Left ventricle myocardium inferior (tissue), 1 donor: ENCODE results near the gene SPNS2. TPM values are rescaled to one million over a fixed set of nuclear protein-coding genes. Genes with fewer than 3 reads are reported as not detected.

ENCODE experiments used
- DNase-seq: peaks from one replicate; pipeline ENCODE4 v3.0.0-alpha.2; 2020
- H3K27ac ChIP-seq: fragments of 200-600 bp; replicated peaks from 2 replicates; pipeline ENCODE4 v1.8.0; 2021
- H3K27me3 ChIP-seq: fragments of 200-600 bp; 2 replicates; pipeline ENCODE4 v1.8.0; 2021; ENCODE audit warnings: low read depth
- H3K36me3 ChIP-seq: fragments of 200-600 bp; 2 replicates; pipeline ENCODE4 v1.8.0; 2021
- H3K4me1 ChIP-seq: fragments of 200-600 bp; 2 replicates; pipeline ENCODE4 v1.8.0; 2021
- H3K4me3 ChIP-seq: fragments of 200-600 bp; 2 replicates; pipeline ENCODE4 v1.8.0; 2021; ENCODE audit warnings: mild to moderate bottlenecking, moderate library complexity
- H3K9me3 ChIP-seq: fragments of 200-600 bp; replicated peaks from 2 replicates; pipeline ENCODE4 v1.8.0; 2021
- intact Hi-C: fragments of 100-400 bp; cut with micrococcal nuclease; formaldehyde crosslinking; loops from one replicate; pipeline ENCODE4 v1.11.0; 2022
- total RNA-seq: library from RNA; stranded (reverse); fragmentation: NEBNext Ultra II Directional; extraction: Animal tissue kit (Norgen Biotek cat#: 25700); gene quantifications from one replicate; pipeline ENCODE4 v1.2.1, GENCODE V29; 2021
- TF ChIP-seq, protein P1 (sequence below): fragments of 200-600 bp; IDR thresholded peaks from 2 replicates; pipeline ENCODE4 v1.8.0; 2021; ENCODE audit warnings: antibody characterized with exemption, mild to moderate bottlenecking, borderline replicate concordance
- donor health status: DM: no; HTN: yes; CAD: no; lungs with severe emphysema.

Gene SPNS2
- total RNA-seq, 1 donor from 2014 or later = 11.2 TPM

DNA sequence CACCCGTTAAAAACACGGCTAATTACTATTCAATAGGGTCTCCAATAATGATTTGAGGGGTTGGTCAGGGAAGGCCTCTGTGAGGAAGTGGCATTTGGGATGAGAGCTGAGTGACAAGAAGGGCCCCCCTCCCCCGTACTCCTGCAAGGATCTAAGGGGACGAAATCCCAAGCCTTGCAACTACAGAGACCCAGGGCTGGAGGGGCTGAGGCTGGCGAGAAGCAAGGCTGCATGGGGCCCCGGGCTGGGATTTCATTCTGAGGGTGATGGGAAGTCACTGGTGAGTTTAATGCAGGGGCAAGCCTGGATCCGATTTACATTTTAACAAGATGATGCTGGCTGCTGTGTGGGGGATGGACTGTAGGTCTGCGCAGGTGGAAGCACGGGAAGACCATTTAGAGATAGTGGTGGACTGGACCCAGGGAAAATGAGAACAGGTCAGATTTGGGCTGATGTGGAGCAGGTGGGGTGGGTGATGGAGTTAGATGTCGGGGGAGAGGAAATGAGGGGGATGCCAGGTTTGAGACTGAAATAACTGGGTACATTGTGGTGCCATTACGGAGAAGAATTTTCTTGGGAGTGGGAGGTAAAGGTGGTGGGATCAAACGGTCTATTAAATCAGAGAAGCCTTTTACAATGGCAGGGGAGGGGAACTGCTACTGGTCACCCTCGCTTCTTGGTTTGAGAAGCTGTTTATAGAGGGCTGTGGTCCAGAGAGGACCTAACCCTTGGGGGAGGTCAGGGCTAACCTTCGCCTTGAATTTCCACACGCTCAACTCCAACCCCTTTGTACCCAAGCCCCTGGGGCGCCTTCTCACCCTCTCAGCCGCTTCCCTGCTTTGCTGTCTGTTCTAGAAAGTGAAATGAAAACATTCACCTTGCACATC is 57.4 kb downstream of the SPNS2 start:
- H3K27ac ChIP-seq = peak overlapping the region; percentile 93
- intact Hi-C loops = no loop called here

DNA sequence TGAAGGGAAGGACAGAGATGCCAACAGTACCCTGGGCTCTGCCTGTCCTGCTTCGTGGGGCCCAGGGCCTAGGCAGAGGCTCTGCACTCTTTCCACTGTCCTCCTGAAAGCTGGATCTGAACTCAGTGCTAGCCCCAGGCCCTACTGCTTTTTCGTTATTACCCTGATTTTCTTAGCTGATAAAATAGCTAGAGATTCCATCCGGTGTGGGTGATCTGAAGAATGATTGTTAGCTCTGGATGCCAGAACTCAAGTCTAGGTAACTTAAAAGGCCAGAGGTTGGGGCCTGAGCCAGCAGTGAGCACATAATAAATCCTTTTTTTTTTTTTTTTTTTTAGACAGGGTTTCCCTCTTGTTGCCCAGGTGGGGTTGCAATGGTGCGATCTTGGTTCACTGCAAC is 58.3 kb downstream of the SPNS2 start:
- Histone ChIP-seq H3K4me1 (peaks cover 33% of the 10 kb centered on the region), H3K27ac (no peak overlapping the region), H3K9me3 (no peaks in the 10 kb centered on the region), H3K4me3 (no peak overlapping the region), H3K36me3 (peaks cover 18% of the 10 kb centered on the region), H3K27me3 (no peaks in the 10 kb centered on the region)
- TF ChIP-seq, protein P1, sequence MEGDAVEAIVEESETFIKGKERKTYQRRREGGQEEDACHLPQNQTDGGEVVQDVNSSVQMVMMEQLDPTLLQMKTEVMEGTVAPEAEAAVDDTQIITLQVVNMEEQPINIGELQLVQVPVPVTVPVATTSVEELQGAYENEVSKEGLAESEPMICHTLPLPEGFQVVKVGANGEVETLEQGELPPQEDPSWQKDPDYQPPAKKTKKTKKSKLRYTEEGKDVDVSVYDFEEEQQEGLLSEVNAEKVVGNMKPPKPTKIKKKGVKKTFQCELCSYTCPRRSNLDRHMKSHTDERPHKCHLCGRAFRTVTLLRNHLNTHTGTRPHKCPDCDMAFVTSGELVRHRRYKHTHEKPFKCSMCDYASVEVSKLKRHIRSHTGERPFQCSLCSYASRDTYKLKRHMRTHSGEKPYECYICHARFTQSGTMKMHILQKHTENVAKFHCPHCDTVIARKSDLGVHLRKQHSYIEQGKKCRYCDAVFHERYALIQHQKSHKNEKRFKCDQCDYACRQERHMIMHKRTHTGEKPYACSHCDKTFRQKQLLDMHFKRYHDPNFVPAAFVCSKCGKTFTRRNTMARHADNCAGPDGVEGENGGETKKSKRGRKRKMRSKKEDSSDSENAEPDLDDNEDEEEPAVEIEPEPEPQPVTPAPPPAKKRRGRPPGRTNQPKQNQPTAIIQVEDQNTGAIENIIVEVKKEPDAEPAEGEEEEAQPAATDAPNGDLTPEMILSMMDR = no peak
- no peak for DNase-seq
- intact Hi-C loops = no loop called here

More for the DNA sequence above, 57.4 kb downstream of the SPNS2 start:
- TF ChIP-seq, protein P1 = no peak
- H3K4me3 ChIP-seq = peak overlapping the region; percentile 94
- peaks cover 27% of the 10 kb centered on the region for H3K36me3 ChIP-seq
- no peak for DNase-seq
- no peaks in the 10 kb centered on the region for H3K9me3 ChIP-seq
- peaks cover 33% of the 10 kb centered on the region for H3K4me1 ChIP-seq
- no peaks in the 10 kb centered on the region for H3K27me3 ChIP-seq

DNA sequence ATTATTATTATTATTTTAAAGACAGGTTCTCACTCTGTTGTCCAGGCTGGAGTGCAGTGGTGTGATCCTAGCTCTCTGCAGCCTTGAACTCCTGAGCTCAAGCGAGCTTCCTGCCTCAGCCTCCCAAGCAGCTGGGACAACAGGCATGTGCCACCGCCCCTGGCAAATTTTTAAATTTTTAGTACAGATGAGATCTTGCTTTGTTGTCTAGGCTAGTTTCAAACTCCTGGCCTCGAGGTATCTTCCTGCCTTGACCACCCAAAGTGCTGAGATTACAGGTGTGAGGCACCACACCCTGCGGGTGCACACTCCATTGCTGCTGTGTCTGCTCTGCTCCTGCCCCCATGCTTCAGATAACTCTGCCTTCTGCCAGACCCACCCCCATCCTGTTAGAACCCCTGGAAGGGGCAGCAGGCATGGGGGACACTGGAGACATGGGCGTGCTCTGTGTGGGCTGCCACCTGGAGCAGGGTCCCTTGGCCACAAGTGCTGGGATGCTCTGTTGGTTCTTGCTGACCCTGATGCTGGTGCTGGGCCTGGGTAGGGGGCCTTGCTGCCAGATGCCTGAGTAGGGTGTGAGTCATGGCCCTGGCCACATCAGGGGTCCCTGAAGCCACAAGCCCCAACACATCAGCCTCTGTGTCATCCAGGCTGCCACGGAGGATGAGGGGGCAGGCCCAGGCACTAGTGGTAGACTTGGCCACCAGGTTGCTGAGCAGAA is 59.1 kb downstream of the SPNS2 start:
- DNase-seq = no peak
- Histone ChIP-seq H3K36me3 (peaks cover 10% of the 10 kb centered on the region), H3K4me3 (no peak overlapping the region), H3K4me1 (peaks cover 41% of the 10 kb centered on the region), H3K9me3 (no peaks in the 10 kb centered on the region), H3K27ac (no peak overlapping the region), H3K27me3 (no peaks in the 10 kb centered on the region)
- intact Hi-C loops = no loop called here
- TF ChIP-seq, protein P1 = no peak

DNA sequence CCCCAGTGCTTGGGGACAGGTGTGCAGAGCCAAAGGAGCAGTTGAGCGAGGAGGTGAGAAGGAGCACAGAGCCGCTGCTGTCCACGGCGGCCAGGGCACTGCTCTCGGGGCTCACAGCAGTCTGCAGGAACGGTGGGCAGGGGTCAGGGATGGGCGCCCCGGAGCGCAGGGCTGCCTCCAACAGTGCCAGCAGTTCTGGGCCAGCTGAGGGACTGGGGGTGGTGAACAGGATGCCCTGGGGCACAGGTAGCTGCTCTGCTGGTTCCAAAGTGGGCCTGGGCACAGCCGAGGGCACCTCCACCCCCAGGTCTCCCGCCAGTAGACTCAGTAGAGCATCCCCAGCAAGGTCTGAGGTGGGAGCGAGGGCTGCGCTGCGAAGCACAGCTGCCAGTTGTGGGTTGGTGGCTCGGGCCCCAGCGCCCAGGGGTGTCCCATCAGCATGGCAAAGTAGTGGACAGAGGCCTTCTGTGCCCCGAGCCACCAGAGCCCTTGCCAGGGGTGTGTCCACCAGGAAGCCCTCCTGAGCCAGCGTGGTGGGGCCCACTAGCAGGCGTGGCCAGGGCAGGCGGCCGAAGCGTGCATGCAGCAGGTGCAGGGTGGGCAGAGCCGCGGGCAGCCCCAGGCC is 59.8 kb downstream of the SPNS2 start:
- intact Hi-C loops = no loop called here
- Histone ChIP-seq H3K4me1 (peaks cover 44% of the 10 kb centered on the region), H3K36me3 (peaks cover 4% of the 10 kb centered on the region), H3K27me3 (no peaks in the 10 kb centered on the region), H3K27ac (no peak overlapping the region), H3K9me3 (no peaks in the 10 kb centered on the region), H3K4me3 (no peak overlapping the region)
- TF ChIP-seq, protein P1 = no peak
- no peak for DNase-seq

DNA sequence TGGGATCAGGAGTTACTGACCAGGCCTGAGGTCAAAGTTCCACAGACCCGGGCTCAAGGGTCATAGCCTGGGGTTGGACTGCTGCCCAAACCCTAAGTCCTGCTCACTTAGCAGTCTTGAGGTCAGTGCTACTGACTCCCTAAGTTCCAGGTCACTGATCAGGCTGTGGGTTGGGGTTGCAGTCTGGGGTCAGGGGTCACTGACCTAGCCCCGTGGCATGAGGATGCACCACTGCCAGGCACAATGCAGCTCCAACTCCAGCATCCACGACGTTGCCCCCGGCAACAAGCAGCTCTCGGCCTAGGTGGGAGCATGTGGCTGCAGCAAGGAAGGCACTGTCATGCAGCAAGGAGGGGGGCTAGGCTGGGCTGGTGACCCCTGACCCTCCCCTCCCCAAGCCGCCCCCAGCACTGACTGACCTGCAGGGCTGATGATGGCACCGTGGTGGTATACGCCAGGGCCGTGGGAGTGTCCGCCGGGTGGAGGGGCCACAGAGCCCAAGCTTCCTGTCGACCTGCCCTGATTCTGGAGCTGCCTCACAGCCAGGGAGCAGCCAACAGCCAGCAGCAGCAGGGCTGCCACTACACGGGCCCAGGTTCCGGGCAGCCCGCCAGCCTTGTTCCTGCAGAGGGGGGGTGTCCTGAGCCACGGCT is 60.6 kb downstream of the SPNS2 start:
- no peaks in the 10 kb centered on the region for H3K9me3 ChIP-seq
- no peak for DNase-seq
- no peak overlapping the region for H3K4me3 ChIP-seq
- no peaks in the 10 kb centered on the region for H3K27me3 ChIP-seq
- intact Hi-C loops = no loop called here
- TF ChIP-seq, protein P1 = no peak
- no peak overlapping the region for H3K27ac ChIP-seq
- no peaks in the 10 kb centered on the region for H3K36me3 ChIP-seq
- peaks cover 39% of the 10 kb centered on the region for H3K4me1 ChIP-seq
